ENCODE measurements around the gene RSPH6A.

- TF ChIP-seq EP300 (conservative IDR thresholded peaks at IDR 0.05; ENCODE audit: poor library complexity, severe bottlenecking) (no peak), CTCF (IDR thresholded peaks at IDR 0.05; ENCODE audit: poor library complexity, severe bottlenecking) (no peak), POLR2AphosphoS5 (IDR thresholded peaks at IDR 0.05) (no peak), EZH2 (IDR thresholded peaks at IDR 0.05; ENCODE audit: borderline replicate concordance, insufficient read depth, low read length, poor library complexity, severe bottlenecking) (no peak), REST (IDR thresholded peaks at IDR 0.05; ENCODE audit: borderline replicate concordance) (no peak), MXI1 (conservative IDR thresholded peaks at IDR 0.05; ENCODE audit: poor library complexity, severe bottlenecking) (no peak)
These were observed 13.8 kb upstream of the RSPH6A start for GRCh38 chr19:45828945-45829344.
